Lung (tissue), 12 donors: ENCODE measurements around the gene SLCO3A1. TPM values are rescaled to one million over a fixed set of nuclear protein-coding genes. Genes with fewer than 3 reads are reported as not detected.

Source experiments
- ATAC-seq: fragments of 200-7000 bp; cut with Tn5 transposase; one replicate; pipeline ENCODE4 v1.9.1; 2020; ENCODE audit warnings: moderate number of reproducible peaks; ENCODE audit not compliant: insufficient read depth, low FRiP score
- DNase-seq, 3 donors: peaks; one replicate each; pipeline ENCODE4 v3.0.0-alpha.2; 2013 to 2017
- H3K27ac ChIP-seq, 2 donors: one replicate each; pipeline ENCODE4 v1.5.1; 2013; ENCODE audit warnings: mild to moderate bottlenecking in 2 of 2, moderate library complexity in 2 of 2, control low read depth in 1 of 2, inconsistent platforms in 1 of 2, low read depth in 1 of 2, low read length in 1 of 2
- H3K27me3 ChIP-seq, 3 donors: one replicate each; pipeline ENCODE4 v1.5.1; 2013; ENCODE audit warnings: low read length in 2 of 3; ENCODE audit not compliant: control insufficient read depth in 3 of 3, insufficient read depth in 3 of 3
- H3K36me3 ChIP-seq, 4 donors: one replicate each; pipeline ENCODE4 v1.5.1; 2013; ENCODE audit warnings: low read length in 4 of 4, mild to moderate bottlenecking in 1 of 4, moderate library complexity in 1 of 4; ENCODE audit not compliant: control insufficient read depth in 4 of 4, insufficient read depth in 4 of 4
- H3K4me1 ChIP-seq, 5 donors: one replicate each; pipeline ENCODE4 v1.5.1; 2013; ENCODE audit warnings: low read length in 5 of 5, mild to moderate bottlenecking in 2 of 5, moderate library complexity in 1 of 5; ENCODE audit not compliant: control insufficient read depth in 5 of 5, insufficient read depth in 5 of 5
- H3K4me3 ChIP-seq: one replicate; pipeline ENCODE4 v1.5.1; 2013; ENCODE audit warnings: mild to moderate bottlenecking, control low read depth, moderate library complexity
- H3K9ac ChIP-seq, 2 donors: one replicate each; pipeline ENCODE4 v1.5.1; 2013; ENCODE audit warnings: low read length in 2 of 2, control low read depth in 1 of 2; ENCODE audit not compliant: insufficient read depth in 1 of 2
- H3K9me3 ChIP-seq, 4 donors: one replicate each; pipeline ENCODE4 v1.5.1; 2013; ENCODE audit warnings: low read length in 3 of 4, mild to moderate bottlenecking in 1 of 4, moderate library complexity in 1 of 4; ENCODE audit not compliant: control insufficient read depth in 4 of 4, insufficient read depth in 3 of 4
- CTCF ChIP-seq: IDR thresholded peaks from 2 replicates; pipeline ENCODE4 v1.5.1; 2012; ENCODE audit warnings: mild to moderate bottlenecking; ENCODE audit errors: control extremely low read depth, extremely low read depth
- WGBS, 2 donors: extraction: QIAGEN DNeasy Blood & Tissue Kit; methylation state at CpG; one replicate each; pipeline ENCODE4 v1.1.7; 2013; 5-methylcytosine and 5-hydroxymethylcytosine counted together
- polyA plus RNA-seq, 2 donors: library from polyadenylated mRNA; stranded (reverse); fragments of 200-250 nt; gene quantifications; one replicate each; pipeline ENCODE4 v1.2.1, GENCODE V29; 2013
- total RNA-seq, 2 donors: library from RNA; depleted of rRNA in 1 of 2; stranded (reverse); fragments of >200 nt in 1 of 2; gene quantifications; one replicate each; pipeline ENCODE4 v1.2.1, GENCODE V29; 2014 to 2021
- donor health status: control.
- donor health status: control.
- donor health status: Bipolar disorder and iron deficiency.
- donor health status: healthy.
- donor health status: DM: yes; HTN: yes; CAD: no.

Gene SLCO3A1
- total and polyA plus RNA-seq, 4 donors, result 20.5 to 56.3 (median 33.5) TPM

- DNase-seq (no peak), ATAC-seq (no peak)
- WGBS, 2 donors, result 61 to 73% methylated on average over 6 of the region's 6 CpGs
- no peaks in the 10 kb centered on the region for H3K27me3 ChIP-seq
- no peak for TF ChIP-seq CTCF
- no peaks in the 10 kb centered on the region for H3K9me3 ChIP-seq
- H3K36me3 ChIP-seq, result no peaks in the 10 kb centered on the region
- H3K9ac ChIP-seq, result no peak overlapping the region
- H3K4me1 ChIP-seq, result peaks cover 18 to 59% (median 40%) of the 10 kb centered on the region in 5 donors
- no peak overlapping the region for H3K4me3 ChIP-seq
- peak overlapping the region in 1 of 2 donors; percentile 73 for H3K27ac ChIP-seq
These were observed 90.8 kb downstream of the SLCO3A1 start for GRCh38 chr15:91944331-91944730.

GRCh38 chr15:91945385-91945784 lies 91.9 kb downstream of the SLCO3A1 start:
- Histone ChIP-seq H3K9ac (no peak overlapping the region), H3K27ac (no peak overlapping the region), H3K9me3 (no peaks in the 10 kb centered on the region), H3K4me3 (no peak overlapping the region), H3K36me3 (no peaks in the 10 kb centered on the region), H3K4me1 (peaks cover 23 to 52% (median 40%) of the 10 kb centered on the region in 5 donors), H3K27me3 (no peaks in the 10 kb centered on the region)
- 71 to 82% methylated on average over 6 of the region's 6 CpGs for WGBS, 2 donors
- no peak for TF ChIP-seq CTCF
- DNase-seq (no peak), ATAC-seq (no peak)

GRCh38 chr15:91946075-91946474 lies 92.6 kb downstream of the SLCO3A1 start:
- peak overlapping the region in 1 of 2 donors; percentile 80 for H3K27ac ChIP-seq
- H3K27me3 ChIP-seq, result no peaks in the 10 kb centered on the region
- DNase-seq (no peak), ATAC-seq (no peak)
- no peaks in the 10 kb centered on the region for H3K36me3 ChIP-seq
- TF ChIP-seq CTCF, result no peak
- H3K9ac ChIP-seq, result no peak overlapping the region
- peaks cover 26 to 52% (median 37%) of the 10 kb centered on the region in 5 donors for H3K4me1 ChIP-seq
- H3K4me3 ChIP-seq, result no peak overlapping the region
- H3K9me3 ChIP-seq, result no peaks in the 10 kb centered on the region
- WGBS, 2 donors, result 44 to 71% methylated on average over 6 of the region's 6 CpGs
